Heart left ventricle (tissue), 13 donors: ENCODE results near the gene RUSF1.

Experiments
- POLR2A ChIP-seq, 2 donors: fragments of 450-650 bp; IDR thresholded peaks; one replicate each; pipeline ENCODE4 v1.6.1; 2017; ENCODE audit warnings: antibody characterized with exemption in 2 of 2, mild to moderate bottlenecking in 2 of 2, moderate library complexity in 2 of 2
- TF ChIP-seq, protein P1 (sequence below), 12 donors: fragments of 200-600 bp; sonication (generic) in 4 of 12; IDR thresholded peaks; one replicate each; pipeline versions ENCODE4 v1.5.0 to v1.8.0; 2018 to 2022; ENCODE audit warnings: antibody characterized with exemption in 12 of 12, mild to moderate bottlenecking in 5 of 12
- donor health status: ischemic (EF 13 %, LVEDD 7.1; RV severe dilation, severe dysfunction).
- donor health status: DM: no; HTN: yes; CAD: no.
- donor health status: DM: no; HTN: no; CAD: no.
- donor health status: ischemic (EF 25% LVEDD 6.9; RV normal size, moderate dysfunction).
- donor health status: ischemic (EF 25% LVEDD 5.7; RV mildly dilated, moderate dysfunction).
- donor health status: ischemic (EF 35%, LVEDD 5.7; RV mildly dilated, moderate dysfunction).
- donor health status: nonischemic (EF 11% LVEDD 7.7; RV severe dilation, severe dysfunction).
- donor health status: DM: yes; HTN: yes; CAD: no.
- donor health status: PGD.
- donor health status: ischemic (EF 29% LVEDD 5.4; RV normal size, mild dysfunction).
- donor health status: nonischemic (EF 23%, LVEDD 6.1; RV moderate dilation, normal function).

- no peak for TF ChIP-seq POLR2A (IDR thresholded peaks at IDR 0.05)
- TF ChIP-seq, protein P1, sequence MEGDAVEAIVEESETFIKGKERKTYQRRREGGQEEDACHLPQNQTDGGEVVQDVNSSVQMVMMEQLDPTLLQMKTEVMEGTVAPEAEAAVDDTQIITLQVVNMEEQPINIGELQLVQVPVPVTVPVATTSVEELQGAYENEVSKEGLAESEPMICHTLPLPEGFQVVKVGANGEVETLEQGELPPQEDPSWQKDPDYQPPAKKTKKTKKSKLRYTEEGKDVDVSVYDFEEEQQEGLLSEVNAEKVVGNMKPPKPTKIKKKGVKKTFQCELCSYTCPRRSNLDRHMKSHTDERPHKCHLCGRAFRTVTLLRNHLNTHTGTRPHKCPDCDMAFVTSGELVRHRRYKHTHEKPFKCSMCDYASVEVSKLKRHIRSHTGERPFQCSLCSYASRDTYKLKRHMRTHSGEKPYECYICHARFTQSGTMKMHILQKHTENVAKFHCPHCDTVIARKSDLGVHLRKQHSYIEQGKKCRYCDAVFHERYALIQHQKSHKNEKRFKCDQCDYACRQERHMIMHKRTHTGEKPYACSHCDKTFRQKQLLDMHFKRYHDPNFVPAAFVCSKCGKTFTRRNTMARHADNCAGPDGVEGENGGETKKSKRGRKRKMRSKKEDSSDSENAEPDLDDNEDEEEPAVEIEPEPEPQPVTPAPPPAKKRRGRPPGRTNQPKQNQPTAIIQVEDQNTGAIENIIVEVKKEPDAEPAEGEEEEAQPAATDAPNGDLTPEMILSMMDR (IDR thresholded peaks at IDR 0.05), result no peak
These were observed 22.1 kb downstream of the RUSF1 start for GRCh38 chr16:31486045-31486444.
